Thoracic aorta (tissue), 2 donors: ENCODE results near the gene GPC1. TPM values are rescaled to one million over a fixed set of nuclear protein-coding genes. Genes with fewer than 3 reads are reported as not detected.

Experiments used
- ATAC-seq: fragments of 150-250 bp; one replicate; pipeline ENCODE4 v1.8.0; 2017; ENCODE audit warnings: low read depth; ENCODE audit not compliant: insufficient number of reproducible peaks, low FRiP score
- DNase-seq: peaks from one replicate; pipeline ENCODE4 v3.0.0-alpha.2; 2020; ENCODE audit warnings: low spot score
- H3K27ac ChIP-seq, 2 donors: fragments of 200-600 bp; sonication (generic); 1 replicate in 1 of 2; 2 replicates in 1 of 2; pipeline ENCODE4 v1.5.1; 2016; ENCODE audit warnings: mild to moderate bottlenecking in 2 of 2, moderate library complexity in 2 of 2
- H3K27me3 ChIP-seq: fragments of 200-600 bp; sonication (generic); replicated peaks from 2 replicates; pipeline ENCODE4 v1.6.0; 2016; ENCODE audit warnings: mild to moderate bottlenecking; ENCODE audit not compliant: insufficient read depth
- H3K36me3 ChIP-seq: fragments of 200-600 bp; sonication (generic); one replicate; pipeline ENCODE4 v1.5.1; 2016
- H3K4me1 ChIP-seq, 2 donors: fragments of 200-600 bp; sonication (generic); 1 replicate in 1 of 2; 2 replicates in 1 of 2; pipeline versions ENCODE4 v1.5.1 to v1.6.0; 2016; ENCODE audit warnings: low read depth in 2 of 2, mild to moderate bottlenecking in 1 of 2; ENCODE audit not compliant: control insufficient read depth in 1 of 2
- H3K4me3 ChIP-seq: fragments of 200-600 bp; sonication (generic); 2 replicates; pipeline ENCODE4 v1.5.1; 2016; ENCODE audit warnings: mild to moderate bottlenecking
- H3K9me3 ChIP-seq: fragments of 200-600 bp; sonication (generic); 2 replicates; pipeline ENCODE4 v1.5.1; 2016
- CTCF ChIP-seq: fragments of 200-600 bp; sonication (generic); IDR thresholded peaks from one replicate; pipeline ENCODE4 v1.5.1; 2019; ENCODE audit warnings: antibody characterized with exemption
- total RNA-seq, 2 donors: library from RNA; depleted of rRNA; stranded (reverse); fragments of >200 nt; gene quantifications; one replicate each; pipeline versions ENCODE4 v1.1.0 to v1.2.3, GENCODE V29; 2016

Gene GPC1
- total RNA-seq, 2 donors from 2014 or later, result 94.2 to 162 TPM

GRCh38 chr2:240465765-240466578 lies 30.5 kb downstream of the GPC1 start:
- peak; percentile 1 for DNase-seq
- TF ChIP-seq CTCF, result no peak
- H3K4me1 ChIP-seq, result no peaks in the 10 kb centered on the region
- peaks cover 24% of the 10 kb centered on the region for H3K36me3 ChIP-seq
- H3K9me3 ChIP-seq, result no peaks in the 10 kb centered on the region
- no peak overlapping the region for H3K27ac ChIP-seq
- no peak for ATAC-seq
- H3K4me3 ChIP-seq, result no peak overlapping the region
- no peaks in the 10 kb centered on the region for H3K27me3 ChIP-seq

DNA sequence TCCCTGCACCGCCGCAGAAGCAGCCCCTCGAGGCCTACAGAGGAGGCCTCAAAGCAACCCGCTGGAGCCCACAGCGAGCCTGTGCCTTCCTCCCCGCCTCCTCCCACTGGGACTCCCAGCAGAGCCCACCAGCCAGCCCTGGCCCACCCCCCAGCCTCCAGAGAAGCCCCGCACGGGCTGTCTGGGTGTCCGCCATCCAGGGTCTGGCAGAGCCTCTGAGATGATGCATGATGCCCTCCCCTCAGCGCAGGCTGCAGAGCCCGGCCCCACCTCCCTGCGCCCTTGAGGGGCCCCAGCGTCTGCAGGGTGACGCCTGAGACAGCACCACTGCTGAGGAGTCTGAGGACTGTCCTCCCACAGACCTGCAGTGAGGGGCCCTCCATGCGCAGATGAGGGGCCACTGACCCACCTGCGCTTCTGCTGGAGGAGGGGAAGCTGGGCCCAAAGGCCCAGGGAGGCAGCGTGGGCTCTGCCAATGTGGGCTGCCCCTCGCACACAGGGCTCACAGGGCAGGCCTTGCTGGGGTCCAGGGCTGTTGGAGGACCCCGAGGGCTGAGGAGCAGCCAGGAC lies 31.2 kb downstream of the GPC1 start:
- Histone ChIP-seq H3K36me3 (peaks cover 19% of the 10 kb centered on the region), H3K4me3 (no peak overlapping the region), H3K27ac (no peak overlapping the region), H3K27me3 (no peaks in the 10 kb centered on the region), H3K9me3 (no peaks in the 10 kb centered on the region), H3K4me1 (no peaks in the 10 kb centered on the region)
- DNase-seq, result peak; percentile 1
- no peak for TF ChIP-seq CTCF
- ATAC-seq, result no peak

- Histone ChIP-seq H3K36me3 (peaks cover 19% of the 10 kb centered on the region), H3K9me3 (no peaks in the 10 kb centered on the region), H3K27me3 (no peaks in the 10 kb centered on the region), H3K27ac (no peak overlapping the region), H3K4me1 (no peaks in the 10 kb centered on the region), H3K4me3 (no peak overlapping the region)
- no peak for ATAC-seq
- peak; percentile 1 for DNase-seq
- no peak for TF ChIP-seq CTCF
Measured at GRCh38 chr2:240467149-240467642, 31.7 kb downstream of the GPC1 start.

DNA sequence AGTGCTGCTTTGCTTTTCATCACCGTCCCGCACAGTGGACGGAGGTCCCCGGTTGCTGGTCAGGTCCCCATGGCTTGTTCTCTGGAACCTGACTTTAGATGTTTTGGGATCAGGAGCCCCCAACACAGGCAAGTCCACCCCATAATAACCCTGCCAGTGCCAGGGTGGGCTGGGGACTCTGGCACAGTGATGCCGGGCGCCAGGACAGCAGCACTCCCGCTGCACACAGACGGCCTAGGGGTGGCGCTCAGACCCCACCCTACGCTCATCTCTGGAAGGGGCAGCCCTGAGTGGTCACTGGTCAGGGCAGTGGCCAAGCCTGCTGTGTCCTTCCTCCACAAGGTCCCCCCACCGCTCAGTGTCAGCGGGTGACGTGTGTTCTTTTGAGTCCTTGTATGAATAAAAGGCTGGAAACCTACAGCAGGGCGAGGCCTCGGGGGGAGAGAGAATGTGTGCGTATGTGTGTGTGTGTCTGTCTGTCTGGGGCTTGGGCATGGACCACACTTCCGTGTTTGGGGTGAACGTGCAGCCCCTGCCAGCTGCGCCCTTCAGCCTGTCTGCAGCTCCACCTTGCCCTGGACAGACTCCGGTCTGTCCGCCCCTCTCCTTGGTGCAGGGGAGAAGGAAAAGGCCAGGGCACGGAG lies 32.3 kb downstream of the GPC1 start:
- Histone ChIP-seq H3K27me3 (no peaks in the 10 kb centered on the region), H3K36me3 (peaks cover 19% of the 10 kb centered on the region), H3K27ac (no peak overlapping the region), H3K4me1 (no peaks in the 10 kb centered on the region), H3K4me3 (no peak overlapping the region), H3K9me3 (no peaks in the 10 kb centered on the region)
- DNase-seq, result peak; percentile 1
- no peak for ATAC-seq
- no peak for TF ChIP-seq CTCF
